GM19324 (cell line): ENCODE data around the gene POTEC.
"Not testable (repeated sequence)": the region's sequence is repeated elsewhere in the genome, so short reads cannot be mapped to it uniquely, and the experiment has no call there.

ENCODE experiments used
- ATAC-seq: cut with Tn5 transposase; IDR thresholded peaks from one replicate; pipeline ENCODE4 v1.9.1; 2021; ENCODE audit warnings: mild to moderate bottlenecking, moderate library complexity; ENCODE audit not compliant: unreplicated experiment, low FRiP score

POTEC gene

DNA sequence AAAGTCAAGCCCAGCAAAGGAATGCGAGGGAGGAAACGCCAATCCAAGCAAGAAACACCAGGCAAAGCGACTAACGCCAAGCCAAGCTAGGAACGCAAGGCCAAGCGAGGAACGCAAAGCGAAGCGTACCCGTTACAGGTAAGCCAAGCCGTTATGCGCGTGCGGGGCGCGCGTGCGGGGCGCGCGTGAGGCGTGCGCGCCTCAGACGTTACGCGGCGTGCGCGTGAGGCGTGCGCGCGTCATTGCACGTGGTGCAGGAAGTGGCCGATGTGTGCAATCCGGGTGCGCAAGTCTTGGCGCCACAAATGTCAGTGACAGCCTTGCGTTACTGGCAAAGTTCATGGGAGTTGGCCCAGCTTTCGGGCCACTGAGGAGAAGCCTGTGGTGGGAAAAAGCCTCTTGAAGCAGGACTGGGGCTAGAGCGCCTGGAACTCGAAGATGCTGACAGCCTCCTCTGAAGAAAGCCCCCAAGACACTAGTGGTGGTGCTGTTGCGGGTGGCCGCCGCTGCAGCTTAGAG lies at the start of gene POTEC:
TSS of gene POTEC (minus strand) at position 155 of the 519 bp plus-strand sequence. CDS start 454 bp downstream, outside the sequence.
- not testable (repeated sequence) for ATAC-seq

DNA sequence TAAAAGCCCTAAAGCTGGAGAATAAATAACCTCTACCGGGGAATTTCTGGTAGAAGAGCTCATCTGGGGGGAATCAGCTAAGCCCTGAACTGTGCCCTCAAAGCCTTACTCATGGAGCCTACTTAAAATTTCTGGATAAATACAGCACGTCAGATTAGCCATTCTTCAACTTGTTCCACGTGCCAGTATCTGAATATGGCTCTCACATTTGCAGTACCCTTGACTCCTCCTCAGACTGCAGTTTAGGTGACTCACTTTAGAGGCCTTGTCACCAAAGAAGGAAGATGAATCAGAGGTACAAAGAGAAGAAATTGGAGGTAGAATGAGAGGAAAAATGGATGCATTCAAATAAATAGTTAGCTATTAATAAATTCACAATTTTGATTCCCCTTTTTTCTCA lies 34.6 kb upstream of the POTEC start:
- ATAC-seq, result no peak

DNA sequence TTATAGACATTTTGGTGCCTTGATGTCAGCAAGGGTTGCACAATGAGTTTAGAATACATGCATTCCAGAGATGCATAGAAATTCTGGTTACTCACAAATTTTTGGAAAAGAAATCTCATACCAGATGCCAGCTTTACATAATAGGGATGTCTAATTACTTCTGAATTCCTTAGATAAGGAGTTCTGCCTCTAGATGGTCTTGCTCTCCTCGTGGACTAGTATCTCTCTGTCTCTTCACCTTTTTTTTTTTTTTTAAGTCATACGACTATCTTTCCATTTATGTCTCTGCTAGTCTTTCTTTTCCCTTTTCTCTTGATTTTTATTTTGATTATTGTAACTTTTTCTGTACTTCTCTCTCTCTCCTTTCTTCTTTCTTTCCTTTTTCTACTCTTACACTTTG lies 16.1 kb upstream of the POTEC start:
- not testable (repeated sequence) for ATAC-seq

DNA sequence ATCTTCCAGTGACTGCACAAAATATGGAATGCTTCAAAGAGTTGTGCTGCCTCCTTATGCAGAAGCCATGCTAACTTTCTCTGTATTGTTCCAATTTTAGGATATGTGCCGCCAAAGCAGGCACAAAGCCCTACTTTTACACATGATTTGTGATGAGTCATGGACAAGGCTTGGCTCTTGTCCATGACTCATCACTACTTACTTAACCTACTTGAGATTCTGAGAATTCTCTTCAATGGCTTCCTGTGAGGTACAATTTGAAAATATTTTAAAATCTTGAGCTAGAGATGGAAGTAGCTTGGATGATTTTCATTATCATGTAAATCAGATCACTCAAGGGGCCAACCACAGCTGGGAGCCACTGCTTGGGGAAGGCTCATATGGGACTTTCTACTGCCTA lies 11.7 kb downstream of the POTEC start:
- ATAC-seq, result not testable (repeated sequence)

DNA sequence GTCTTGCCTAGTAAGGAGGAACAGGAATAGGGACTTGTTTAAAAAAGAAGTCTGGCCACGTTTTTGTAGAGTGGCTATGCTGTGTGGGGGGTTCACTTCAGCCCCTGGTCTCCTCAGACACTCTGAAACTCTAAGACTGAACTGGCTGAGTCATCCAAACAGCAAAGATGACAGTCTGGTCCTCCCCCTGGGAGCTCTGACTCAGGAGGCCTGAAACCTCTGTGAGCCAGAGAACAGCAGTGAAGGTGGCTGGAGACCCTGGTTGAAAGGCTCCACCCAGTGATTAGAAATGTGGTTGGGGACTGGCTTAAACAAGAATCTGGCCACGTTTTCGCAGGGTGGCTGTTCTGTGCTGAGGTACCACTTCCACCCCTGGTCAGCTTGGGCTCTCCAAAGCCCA lies 32.7 kb downstream of the POTEC start:
- ATAC-seq, result not testable (repeated sequence)

DNA sequence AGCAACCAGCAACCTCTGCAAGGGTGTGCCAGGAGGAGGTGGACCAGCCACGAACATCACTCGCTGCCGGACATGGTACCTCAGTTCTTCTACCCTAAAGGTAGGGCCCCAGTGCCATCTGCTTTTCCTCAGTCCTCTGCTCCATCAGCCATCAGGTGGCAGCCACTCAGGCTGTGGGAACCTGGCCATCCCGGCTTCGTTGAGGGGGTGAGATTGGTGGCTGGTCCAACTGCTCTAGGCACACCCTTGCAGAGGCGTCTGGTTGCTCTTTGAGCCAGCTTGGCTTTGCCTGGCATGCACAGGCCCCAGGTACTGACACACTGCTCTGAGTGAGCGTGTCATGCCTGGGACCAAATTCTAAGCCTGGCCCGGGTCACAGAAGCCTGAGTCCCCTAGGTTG lies 39.7 kb downstream of the POTEC start:
- not testable (repeated sequence) for ATAC-seq

DNA sequence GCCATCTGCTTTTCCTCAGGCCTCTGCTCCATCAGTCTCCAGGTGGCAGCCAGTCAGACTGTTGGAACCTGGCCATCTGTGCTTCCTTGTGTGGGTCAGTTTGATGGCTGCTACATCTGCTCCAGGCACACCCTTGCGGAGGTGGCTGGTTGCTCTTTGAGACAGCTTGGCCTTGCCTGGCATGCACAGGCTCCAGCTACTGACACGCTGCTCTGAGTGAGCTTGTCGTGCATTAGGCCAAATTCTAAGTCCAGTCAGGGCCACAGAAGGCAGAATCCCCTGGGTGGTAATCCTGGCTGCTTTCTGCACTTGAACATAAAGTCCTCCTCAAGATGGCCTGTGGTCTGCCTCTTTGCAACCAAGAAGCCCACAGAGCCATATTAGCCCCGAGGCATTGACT lies 41.5 kb downstream of the POTEC start:
- ATAC-seq, result not testable (repeated sequence)

DNA sequence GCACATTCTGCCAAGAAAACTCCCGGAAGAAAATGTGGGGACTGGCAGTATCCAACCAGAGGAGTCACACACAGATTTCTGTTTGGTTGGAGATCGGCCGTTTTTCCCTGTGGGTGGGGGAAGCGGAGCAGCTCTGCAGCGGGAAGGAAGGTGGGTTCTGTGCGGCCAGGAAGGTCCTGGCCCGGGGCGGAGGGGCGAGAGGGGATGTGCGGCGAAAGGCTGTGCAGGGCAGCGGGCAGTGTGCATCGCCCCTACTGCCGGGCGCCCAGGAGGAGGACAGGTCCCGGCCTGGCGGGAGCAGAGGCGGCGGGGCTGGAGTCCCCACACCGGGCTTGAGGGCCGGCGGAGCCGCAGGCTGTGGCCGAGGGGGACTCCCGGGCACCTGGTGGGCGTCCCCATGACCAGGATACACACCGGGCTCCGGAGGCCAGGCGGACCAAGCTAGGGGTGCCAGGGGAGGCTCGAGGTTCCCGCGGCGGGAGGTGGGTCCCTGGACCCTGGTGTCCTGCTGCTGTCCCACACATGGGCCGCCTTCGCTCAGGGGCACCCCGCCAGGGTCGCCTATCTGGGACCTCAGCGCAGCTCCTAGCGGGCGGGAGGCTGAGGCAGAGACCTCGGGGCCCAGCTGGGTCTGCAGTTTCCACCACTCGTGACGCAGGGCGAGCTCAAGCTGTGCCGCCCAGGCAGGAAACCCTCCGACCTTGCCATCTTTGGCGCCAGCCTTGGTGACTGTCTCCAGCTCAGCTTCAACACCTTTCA lies 54.0 kb downstream of the POTEC start:
- ATAC-seq, result not testable (repeated sequence)

DNA sequence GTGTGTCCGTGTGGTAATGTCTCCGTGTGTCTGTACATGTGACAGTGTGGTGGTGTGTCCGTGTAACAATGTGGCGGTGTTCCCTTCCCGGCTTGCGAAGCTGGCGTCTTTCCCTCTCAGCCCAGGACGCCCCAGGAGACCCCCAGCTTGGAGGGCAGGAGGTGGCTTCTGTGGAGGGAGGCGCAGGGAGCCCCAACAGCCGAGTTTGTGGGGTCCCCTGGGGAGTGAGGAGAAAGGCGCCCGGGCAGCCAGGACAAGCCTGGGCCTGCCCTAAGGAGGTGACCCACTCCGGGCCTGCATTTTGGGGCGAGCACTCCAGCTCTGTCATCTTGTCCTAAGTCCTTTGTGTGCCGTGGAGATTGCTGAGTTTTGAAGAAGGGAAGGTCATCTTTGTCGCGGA lies 54.6 kb downstream of the POTEC start:
- ATAC-seq, result not testable (repeated sequence)

DNA sequence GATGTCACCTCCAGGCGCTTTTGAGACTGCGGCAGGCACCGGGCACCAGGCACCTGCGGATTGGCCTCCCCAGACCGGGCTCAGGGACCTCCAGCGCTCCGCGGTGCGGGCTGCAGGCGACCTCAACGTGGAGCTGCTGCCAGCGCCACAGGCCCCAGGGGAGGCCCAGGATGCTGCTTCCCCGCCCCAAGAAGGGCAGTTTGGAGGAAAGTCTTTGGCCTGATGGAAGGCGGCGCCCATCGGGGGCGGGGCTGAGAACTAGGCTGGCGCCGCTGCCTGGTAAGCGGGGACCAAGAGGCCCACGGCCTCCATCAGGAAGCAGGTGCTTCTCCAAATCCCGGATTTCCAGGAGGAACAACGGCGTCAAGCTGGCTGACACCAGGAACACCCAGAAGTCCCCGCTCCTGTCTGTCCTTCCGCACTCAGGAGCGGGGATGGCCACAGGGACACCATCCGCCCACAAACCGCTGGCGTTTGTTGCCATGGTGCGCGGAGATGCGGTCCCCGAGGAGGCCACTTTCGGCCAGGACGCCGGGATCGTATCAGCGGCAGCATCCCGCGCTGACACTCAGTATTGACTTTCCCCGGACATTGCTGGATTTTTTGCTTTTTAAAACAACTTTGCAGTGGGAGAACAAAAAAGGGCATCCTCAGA lies 56.3 kb downstream of the POTEC start:
- not testable (repeated sequence) for ATAC-seq

DNA sequence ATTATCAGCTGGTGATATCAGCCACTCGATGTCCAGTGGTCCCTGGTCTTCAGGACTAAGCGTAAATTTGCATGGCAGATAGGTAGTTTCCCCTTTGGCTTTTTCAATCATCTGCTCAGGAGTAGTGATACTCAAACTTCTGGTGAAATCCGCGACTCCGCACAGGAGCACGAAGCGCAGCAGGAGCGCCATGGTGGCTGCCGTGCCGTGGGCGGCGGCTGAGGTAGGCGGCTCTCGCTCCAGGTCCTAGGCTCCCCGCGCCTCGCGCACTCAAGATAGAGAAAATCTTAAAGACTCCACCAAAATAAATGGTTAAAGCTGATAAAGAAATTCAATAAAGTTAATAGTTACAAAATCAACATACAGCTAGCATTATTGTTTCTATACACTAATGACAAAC lies 64.3 kb downstream of the POTEC start:
- ATAC-seq, result not testable (repeated sequence)

DNA sequence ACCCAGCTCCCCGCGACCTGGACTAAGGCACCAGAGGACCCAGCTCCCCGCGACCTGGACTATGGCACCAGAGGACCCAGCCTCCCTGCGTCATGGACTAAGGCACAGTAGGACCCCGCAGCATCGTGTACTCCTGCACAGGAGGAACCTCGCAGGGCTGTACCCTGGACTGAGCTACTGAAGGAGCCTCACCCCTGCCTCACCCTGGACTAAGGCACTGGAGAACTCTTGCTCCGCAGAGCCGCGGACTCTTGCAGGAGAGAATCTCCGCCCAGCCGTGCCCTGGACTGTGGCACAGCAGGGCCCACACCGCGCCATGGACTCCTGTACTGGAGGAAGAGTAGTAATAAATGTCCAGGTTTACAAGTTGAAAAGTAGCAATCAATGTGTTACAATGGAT lies 67.9 kb downstream of the POTEC start:
- ATAC-seq, result not testable (repeated sequence)

DNA sequence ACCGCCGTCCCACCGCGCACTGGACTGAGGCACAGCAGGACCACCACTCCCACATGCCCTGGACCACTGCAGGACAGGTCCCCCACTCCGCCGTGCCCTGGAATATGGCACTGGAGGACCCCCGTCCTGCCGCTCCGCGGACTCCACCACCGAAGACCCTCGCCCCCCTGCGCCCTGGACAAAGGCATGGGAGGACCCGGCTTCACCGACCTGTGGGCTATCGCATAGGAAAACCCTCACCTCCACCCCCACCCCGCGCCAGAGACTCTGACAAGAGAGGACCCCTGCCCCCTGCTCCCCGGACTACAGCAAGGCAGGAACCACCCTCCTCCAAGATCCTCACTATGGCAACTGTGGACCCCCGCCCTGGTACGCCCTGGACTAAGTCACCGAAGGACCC lies 68.6 kb downstream of the POTEC start:
- ATAC-seq, result not testable (repeated sequence)

DNA sequence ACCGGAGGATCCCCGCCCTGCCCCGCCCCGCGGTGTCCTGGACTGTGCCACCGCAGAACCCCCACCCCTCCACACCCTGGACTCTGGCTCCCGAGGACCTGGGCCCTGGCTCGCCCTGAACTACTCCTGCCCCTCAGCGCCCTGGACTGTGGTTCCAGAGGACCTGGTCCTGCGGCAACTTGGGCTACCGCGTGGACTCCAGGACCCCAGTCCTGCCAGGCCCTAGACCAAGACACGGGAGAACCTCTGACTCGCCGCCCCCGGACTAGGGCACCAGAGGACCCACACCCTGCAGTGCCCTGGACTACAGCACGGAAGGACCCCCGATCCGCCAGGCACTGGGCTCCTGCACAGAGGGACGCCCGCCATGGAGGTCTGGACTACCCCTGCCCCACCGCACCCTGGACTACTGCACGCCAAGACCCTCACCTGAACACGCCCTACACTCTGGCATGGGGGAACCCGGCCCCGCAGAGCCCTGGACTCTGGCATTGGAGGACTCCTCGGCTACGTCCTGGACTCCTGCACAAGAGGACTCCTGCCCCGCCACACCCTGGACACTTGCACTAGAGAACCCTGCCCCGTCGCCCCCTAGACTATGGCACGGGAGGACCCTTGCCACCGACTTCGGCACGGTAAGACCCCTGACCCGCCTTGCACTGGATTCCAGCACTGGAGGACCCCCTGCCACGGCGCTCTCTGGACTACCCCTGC lies 69.2 kb downstream of the POTEC start:
- not testable (repeated sequence) for ATAC-seq

DNA sequence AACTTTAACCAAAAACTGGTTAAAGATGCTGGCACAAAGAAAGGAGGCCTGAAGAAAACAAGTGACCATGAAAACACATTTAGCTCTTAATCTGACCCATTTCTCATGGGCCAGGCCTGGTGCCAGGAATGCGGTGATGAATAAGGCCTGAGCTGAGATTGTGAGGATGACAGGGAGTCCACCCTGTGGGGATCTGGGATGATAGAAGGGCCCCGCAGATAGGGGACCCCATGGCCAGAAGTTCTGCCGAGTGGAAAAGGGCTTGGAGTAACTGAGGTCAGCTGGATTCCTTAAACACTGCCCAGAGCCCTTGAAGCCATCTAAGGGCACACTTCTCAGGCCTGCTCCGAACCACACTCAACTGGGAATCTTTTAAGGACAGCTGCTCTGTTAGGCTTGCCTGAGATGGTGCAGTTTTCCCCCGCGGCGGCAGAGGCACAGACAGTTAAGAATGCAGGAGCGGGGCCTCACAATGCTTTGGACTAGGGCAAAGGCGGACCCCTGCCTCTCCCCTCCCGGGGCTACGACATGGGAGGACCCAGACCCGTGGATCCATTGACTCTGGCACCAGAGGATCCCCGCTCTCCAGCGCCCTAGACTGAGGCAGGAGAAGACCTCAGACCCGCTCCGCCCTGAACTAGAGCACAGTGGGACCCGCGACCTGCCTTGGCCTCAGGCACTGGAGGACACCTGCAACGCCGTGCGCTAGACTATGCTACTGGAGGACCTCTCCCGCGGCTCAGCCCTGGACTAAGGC lies 70.0 kb downstream of the POTEC start:
- not testable (repeated sequence) for ATAC-seq

DNA sequence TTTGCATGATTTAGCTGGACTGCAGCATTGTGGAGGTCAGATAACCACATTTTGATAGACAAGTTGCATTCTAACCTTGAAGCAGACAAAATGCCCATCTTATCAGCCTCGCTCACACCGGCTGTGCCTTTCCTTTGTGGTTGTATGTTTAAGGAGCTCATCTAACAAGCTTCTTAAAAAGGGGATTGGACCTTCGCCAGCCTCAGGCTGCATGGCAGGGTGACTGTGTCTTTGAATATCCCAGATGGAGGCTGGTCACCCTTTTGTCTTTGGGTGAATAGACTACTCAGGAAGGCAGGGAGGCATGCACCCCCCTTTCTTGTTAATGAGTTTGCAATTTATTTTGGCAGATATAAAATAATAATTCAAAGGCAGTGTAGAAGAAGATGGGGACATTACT lies 72.1 kb downstream of the POTEC start:
- ATAC-seq, result not testable (repeated sequence)

DNA sequence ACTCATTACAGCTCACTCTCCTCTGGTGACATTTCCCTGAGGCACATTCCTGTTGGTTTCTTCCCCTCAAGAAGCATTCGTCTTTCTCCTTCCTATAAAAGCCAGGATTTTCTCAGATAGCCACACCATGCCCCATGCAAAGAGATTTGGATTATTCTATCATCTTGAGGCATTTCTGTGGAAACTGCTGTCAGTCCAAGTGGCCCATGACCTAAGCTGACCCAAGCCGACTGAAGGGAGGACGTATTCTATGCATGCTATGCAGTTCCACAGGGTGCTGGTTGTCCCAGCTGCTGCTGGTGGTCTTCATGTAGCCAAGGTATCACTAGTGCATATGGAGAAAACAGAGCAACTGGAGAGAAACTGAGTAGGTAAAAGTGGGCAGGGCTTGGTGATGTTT lies 73.0 kb downstream of the POTEC start:
- ATAC-seq, result not testable (repeated sequence)

DNA sequence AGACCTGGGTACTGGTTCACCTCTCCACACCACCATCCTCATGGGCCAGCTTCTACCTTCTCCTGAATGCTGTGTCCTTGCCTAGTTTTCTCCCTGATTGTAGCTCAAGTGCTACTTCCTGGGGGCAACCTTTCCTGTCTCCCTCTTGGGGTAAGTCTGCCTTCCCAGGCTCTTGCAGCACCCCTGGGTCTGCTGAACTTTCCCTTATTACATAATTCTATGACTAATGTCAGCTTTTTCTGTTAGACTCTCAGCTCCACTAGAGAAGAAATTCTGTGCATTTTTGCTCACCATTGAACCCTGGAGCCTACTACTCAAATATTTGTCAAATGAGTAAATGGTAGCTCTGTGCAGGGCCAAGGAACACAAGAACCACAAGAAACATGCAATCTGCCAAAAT lies 73.4 kb downstream of the POTEC start:
- ATAC-seq, result not testable (repeated sequence)

DNA sequence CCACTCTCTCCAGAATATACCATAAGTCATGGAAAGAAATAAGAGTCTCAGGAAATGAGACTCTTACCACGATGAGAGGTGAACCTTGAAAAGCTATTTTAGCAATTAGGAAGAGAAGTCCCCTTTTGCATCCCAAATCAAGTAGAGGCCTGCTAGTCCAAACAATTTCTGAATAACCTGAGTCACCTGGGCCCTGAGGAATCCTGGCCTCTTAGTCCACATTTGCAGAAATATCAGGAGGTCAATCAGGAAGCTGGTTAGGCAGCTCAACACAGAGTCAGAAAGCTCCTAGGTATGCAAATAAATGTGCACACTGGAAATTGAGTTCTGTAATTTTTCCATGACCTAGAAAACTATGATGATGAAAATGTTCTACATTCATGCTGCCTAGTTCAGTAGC lies 77.4 kb downstream of the POTEC start:
- not testable (repeated sequence) for ATAC-seq
